Karpas-422 (cell line): ENCODE data around the gene CCSER1. TPM values are rescaled to one million over a fixed set of nuclear protein-coding genes. Genes with fewer than 3 reads are reported as not detected.
A peak's percentile ranks its signal among the peaks of the same experiment; 100 is the strongest.
"Not testable (repeated sequence)": the region's sequence is repeated elsewhere in the genome, so short reads cannot be mapped to it uniquely, and the experiment has no call there.

Source experiments
- DNase-seq: peaks from one replicate; pipeline ENCODE4 v3.0.0-alpha.2; 2015
- H2AFZ ChIP-seq: fragments of 200-600 bp; sonication (generic); 2 replicates; pipeline ENCODE4 v1.6.1; 2014; ENCODE audit warnings: antibody characterized with exemption, low read length, mixed read lengths
- H3K27ac ChIP-seq: fragments of 200-600 bp; sonication (generic); 2 replicates; pipeline ENCODE4 v1.5.1; 2014; ENCODE audit warnings: mild to moderate bottlenecking, low read length, moderate library complexity
- H3K27me3 ChIP-seq: fragments of 200-600 bp; sonication (generic); 2 replicates; pipeline ENCODE4 v1.6.1; 2014; ENCODE audit warnings: low read length, mixed read lengths
- H3K36me3 ChIP-seq: fragments of 200-600 bp; sonication (generic); 2 replicates; pipeline ENCODE4 v1.6.1; 2014; ENCODE audit warnings: low read length, mixed read lengths; ENCODE audit not compliant: insufficient read depth
- H3K4me1 ChIP-seq: fragments of 200-600 bp; sonication (generic); 2 replicates; pipeline ENCODE4 v1.6.1; 2014; ENCODE audit warnings: mild to moderate bottlenecking, low read length, mixed read lengths
- H3K4me2 ChIP-seq: fragments of 200-600 bp; sonication (generic); 2 replicates; pipeline ENCODE4 v1.6.1; 2014; ENCODE audit warnings: low read length, low read depth, mild to moderate bottlenecking; ENCODE audit not compliant: poor library complexity, severe bottlenecking
- H3K4me3 ChIP-seq: fragments of 200-600 bp; sonication (generic); 2 replicates; pipeline ENCODE4 v1.5.1; 2014; ENCODE audit warnings: mild to moderate bottlenecking, antibody characterized with exemption, low read length, mixed read lengths
- H3K79me2 ChIP-seq: fragments of 200-600 bp; sonication (generic); 2 replicates; pipeline ENCODE4 v1.6.1; 2014; ENCODE audit warnings: mild to moderate bottlenecking, low read length, mixed read lengths
- H3K9ac ChIP-seq: fragments of 200-600 bp; sonication (generic); 2 replicates; pipeline ENCODE4 v1.6.0; 2014; ENCODE audit warnings: low read length
- H3K9me2 ChIP-seq: fragments of 200-600 bp; sonication (generic), shearing (Covaris generic); replicated peaks from 2 replicates; pipeline ENCODE4 v1.6.0; 2014; ENCODE audit warnings: mild to moderate bottlenecking, low read length, moderate library complexity; ENCODE audit not compliant: insufficient read depth
- H3K9me3 ChIP-seq: fragments of 300-700, 200-600 bp; sonication (generic); 2 replicates; pipeline ENCODE4 v1.6.1; 2014; ENCODE audit warnings: low read length, mixed read lengths
- H4K20me1 ChIP-seq: fragments of 200-600 bp; sonication (generic); 2 replicates; pipeline ENCODE4 v1.6.1; 2014; ENCODE audit warnings: mild to moderate bottlenecking, antibody characterized with exemption, low read length, low read depth; ENCODE audit not compliant: insufficient read depth
- total RNA-seq: library from RNA; depleted of rRNA; stranded (reverse); fragments of >200 nt; shearing (Covaris generic); gene quantifications from 2 replicates; pipeline ENCODE4 v1.2.3, GENCODE V29; 2014; ENCODE audit warnings: low replicate concordance

CCSER1 gene
- total RNA-seq, 1 experiment from 2014 or later = 3.6 TPM

- Histone ChIP-seq H3K9me2 (no peaks in the 10 kb centered on the region), H3K9me3 (no peaks in the 10 kb centered on the region), H2AFZ (no peak overlapping the region), H3K79me2 (no peaks in the 10 kb centered on the region), H3K4me2 (no peak overlapping the region), H4K20me1 (no peaks in the 10 kb centered on the region), H3K27me3 (no peaks in the 10 kb centered on the region), H3K4me1 (no peaks in the 10 kb centered on the region), H3K4me3 (no peak overlapping the region), H3K9ac (no peak overlapping the region), H3K27ac (no peak overlapping the region), H3K36me3 (no peaks in the 10 kb centered on the region)
- no peak for DNase-seq
Measured at GRCh38 chr4:90290345-90290744, 163.2 kb downstream of the CCSER1 start.

GRCh38 chr4:90292438-90292837 lies 165.2 kb downstream of the CCSER1 start:
- no peaks in the 10 kb centered on the region for H3K36me3 ChIP-seq
- no peak overlapping the region for H3K9ac ChIP-seq
- H3K79me2 ChIP-seq = no peaks in the 10 kb centered on the region
- H3K9me3 ChIP-seq = no peaks in the 10 kb centered on the region
- no peak for DNase-seq
- no peaks in the 10 kb centered on the region for H3K4me1 ChIP-seq
- H3K27ac ChIP-seq = no peak overlapping the region
- H3K27me3 ChIP-seq = no peaks in the 10 kb centered on the region
- H3K4me3 ChIP-seq = no peak overlapping the region
- no peaks in the 10 kb centered on the region for H4K20me1 ChIP-seq
- H3K4me2 ChIP-seq = no peak overlapping the region
- H2AFZ ChIP-seq = no peak overlapping the region
- no peaks in the 10 kb centered on the region for H3K9me2 ChIP-seq

GRCh38 chr4:90293320-90293719 lies 166.1 kb downstream of the CCSER1 start:
- Histone ChIP-seq H3K9me2 (no peaks in the 10 kb centered on the region), H3K4me2 (no peak overlapping the region), H4K20me1 (no peaks in the 10 kb centered on the region), H3K9ac (no peak overlapping the region), H3K79me2 (no peaks in the 10 kb centered on the region), H3K4me1 (no peaks in the 10 kb centered on the region), H3K9me3 (no peaks in the 10 kb centered on the region), H3K27ac (no peak overlapping the region), H3K27me3 (no peaks in the 10 kb centered on the region), H3K4me3 (no peak overlapping the region), H3K36me3 (no peaks in the 10 kb centered on the region), H2AFZ (no peak overlapping the region)
- peak; percentile 54 for DNase-seq

- no peaks in the 10 kb centered on the region for H3K9me3 ChIP-seq
- H3K27ac ChIP-seq = no peak overlapping the region
- no peaks in the 10 kb centered on the region for H3K79me2 ChIP-seq
- H3K9me2 ChIP-seq = no peaks in the 10 kb centered on the region
- H3K9ac ChIP-seq = no peak overlapping the region
- H3K36me3 ChIP-seq = no peaks in the 10 kb centered on the region
- no peak overlapping the region for H3K4me2 ChIP-seq
- no peak for DNase-seq
- no peak overlapping the region for H3K4me3 ChIP-seq
- H2AFZ ChIP-seq = no peak overlapping the region
- H3K4me1 ChIP-seq = no peaks in the 10 kb centered on the region
- H4K20me1 ChIP-seq = no peaks in the 10 kb centered on the region
- H3K27me3 ChIP-seq = no peaks in the 10 kb centered on the region
Measured at GRCh38 chr4:90299373-90299772, 172.2 kb downstream of the CCSER1 start.

- Histone ChIP-seq H3K9me3 (no peaks in the 10 kb centered on the region), H3K4me1 (no peaks in the 10 kb centered on the region), H3K4me2 (no peak overlapping the region), H3K27ac (no peak overlapping the region), H3K9me2 (no peaks in the 10 kb centered on the region), H4K20me1 (no peaks in the 10 kb centered on the region), H2AFZ (no peak overlapping the region), H3K36me3 (no peaks in the 10 kb centered on the region), H3K9ac (no peak overlapping the region), H3K27me3 (no peaks in the 10 kb centered on the region), H3K4me3 (no peak overlapping the region), H3K79me2 (no peaks in the 10 kb centered on the region)
- no peak for DNase-seq
Measured at GRCh38 chr4:90306810-90307209, 179.6 kb downstream of the CCSER1 start.

- not testable (repeated sequence) for H3K9ac ChIP-seq, H4K20me1 ChIP-seq, H3K27ac ChIP-seq, H3K36me3 ChIP-seq, H3K9me3 ChIP-seq, H3K9me2 ChIP-seq, H3K4me2 ChIP-seq, H3K4me3 ChIP-seq, H3K27me3 ChIP-seq, H3K79me2 ChIP-seq, DNase-seq, H3K4me1 ChIP-seq, H2AFZ ChIP-seq
Measured at GRCh38 chr4:90317140-90317539, 189.9 kb downstream of the CCSER1 start.

GRCh38 chr4:90317785-90318184 lies 190.6 kb downstream of the CCSER1 start:
- H3K4me1 ChIP-seq = no peaks in the 10 kb centered on the region
- no peak overlapping the region for H3K9ac ChIP-seq
- no peak overlapping the region for H3K4me2 ChIP-seq
- H4K20me1 ChIP-seq = no peaks in the 10 kb centered on the region
- H3K9me2 ChIP-seq = no peaks in the 10 kb centered on the region
- no peaks in the 10 kb centered on the region for H3K36me3 ChIP-seq
- no peaks in the 10 kb centered on the region for H3K79me2 ChIP-seq
- no peak overlapping the region for H2AFZ ChIP-seq
- no peaks in the 10 kb centered on the region for H3K27me3 ChIP-seq
- H3K27ac ChIP-seq = no peak overlapping the region
- H3K4me3 ChIP-seq = no peak overlapping the region
- no peak for DNase-seq
- no peaks in the 10 kb centered on the region for H3K9me3 ChIP-seq

GRCh38 chr4:90318193-90318592 lies 191.0 kb downstream of the CCSER1 start:
- H2AFZ ChIP-seq = no peak overlapping the region
- H3K9me3 ChIP-seq = no peaks in the 10 kb centered on the region
- H3K79me2 ChIP-seq = no peaks in the 10 kb centered on the region
- no peaks in the 10 kb centered on the region for H3K4me1 ChIP-seq
- H3K27ac ChIP-seq = no peak overlapping the region
- no peaks in the 10 kb centered on the region for H4K20me1 ChIP-seq
- H3K4me3 ChIP-seq = no peak overlapping the region
- no peaks in the 10 kb centered on the region for H3K27me3 ChIP-seq
- no peaks in the 10 kb centered on the region for H3K9me2 ChIP-seq
- H3K9ac ChIP-seq = no peak overlapping the region
- DNase-seq = no peak
- no peaks in the 10 kb centered on the region for H3K36me3 ChIP-seq
- H3K4me2 ChIP-seq = no peak overlapping the region

GRCh38 chr4:90328558-90328957 lies 201.4 kb downstream of the CCSER1 start:
- Histone ChIP-seq H3K9ac (no peak overlapping the region), H3K27ac (no peak overlapping the region), H3K9me3 (no peaks in the 10 kb centered on the region), H2AFZ (no peak overlapping the region), H3K4me2 (no peak overlapping the region), H4K20me1 (no peaks in the 10 kb centered on the region), H3K79me2 (no peaks in the 10 kb centered on the region), H3K4me3 (no peak overlapping the region), H3K4me1 (no peaks in the 10 kb centered on the region), H3K9me2 (no peaks in the 10 kb centered on the region), H3K27me3 (no peaks in the 10 kb centered on the region), H3K36me3 (no peaks in the 10 kb centered on the region)
- no peak for DNase-seq
